Measurements from ENCODE around the gene CCDC171. TPM values are rescaled to one million over a fixed set of nuclear protein-coding genes. Genes with fewer than 3 reads are reported as not detected.

CCDC171 gene
- total RNA-seq, 2 donors from 2014 or later = 0.90 to 1.4 TPM

DNA sequence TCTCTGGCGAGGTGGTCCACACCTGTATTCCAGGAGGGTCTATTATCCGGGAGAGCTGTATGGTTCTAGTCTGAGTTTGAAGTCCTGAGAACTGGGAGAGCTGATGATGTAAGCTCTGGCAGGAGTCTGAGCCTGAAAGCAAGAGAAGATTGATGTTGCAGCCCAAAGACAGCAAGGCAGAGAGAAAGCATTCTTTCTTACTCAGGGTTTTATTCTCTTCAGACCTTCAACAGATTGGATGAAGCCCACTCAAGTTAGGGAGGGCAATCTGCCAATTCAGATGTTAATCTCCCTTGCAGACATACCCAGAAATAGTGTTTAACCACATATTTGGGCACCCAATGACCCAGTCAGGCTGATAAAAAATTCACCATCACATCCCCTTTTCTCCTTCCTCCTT lies 159.1 kb downstream of the CCDC171 start:
- H3K4me1 ChIP-seq = no peaks in the 10 kb centered on the region
- H3K9me3 ChIP-seq = no peaks in the 10 kb centered on the region
- TF ChIP-seq, protein P1, sequence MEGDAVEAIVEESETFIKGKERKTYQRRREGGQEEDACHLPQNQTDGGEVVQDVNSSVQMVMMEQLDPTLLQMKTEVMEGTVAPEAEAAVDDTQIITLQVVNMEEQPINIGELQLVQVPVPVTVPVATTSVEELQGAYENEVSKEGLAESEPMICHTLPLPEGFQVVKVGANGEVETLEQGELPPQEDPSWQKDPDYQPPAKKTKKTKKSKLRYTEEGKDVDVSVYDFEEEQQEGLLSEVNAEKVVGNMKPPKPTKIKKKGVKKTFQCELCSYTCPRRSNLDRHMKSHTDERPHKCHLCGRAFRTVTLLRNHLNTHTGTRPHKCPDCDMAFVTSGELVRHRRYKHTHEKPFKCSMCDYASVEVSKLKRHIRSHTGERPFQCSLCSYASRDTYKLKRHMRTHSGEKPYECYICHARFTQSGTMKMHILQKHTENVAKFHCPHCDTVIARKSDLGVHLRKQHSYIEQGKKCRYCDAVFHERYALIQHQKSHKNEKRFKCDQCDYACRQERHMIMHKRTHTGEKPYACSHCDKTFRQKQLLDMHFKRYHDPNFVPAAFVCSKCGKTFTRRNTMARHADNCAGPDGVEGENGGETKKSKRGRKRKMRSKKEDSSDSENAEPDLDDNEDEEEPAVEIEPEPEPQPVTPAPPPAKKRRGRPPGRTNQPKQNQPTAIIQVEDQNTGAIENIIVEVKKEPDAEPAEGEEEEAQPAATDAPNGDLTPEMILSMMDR (IDR thresholded peaks at IDR 0.05) = no peak
- no peak overlapping the region for H3K27ac ChIP-seq
- no peaks in the 10 kb centered on the region for H3K36me3 ChIP-seq
- DNase-seq (ENCODE audit: low spot score) = no peak
- H3K4me3 ChIP-seq = no peak overlapping the region
- no peaks in the 10 kb centered on the region for H3K27me3 ChIP-seq

DNA sequence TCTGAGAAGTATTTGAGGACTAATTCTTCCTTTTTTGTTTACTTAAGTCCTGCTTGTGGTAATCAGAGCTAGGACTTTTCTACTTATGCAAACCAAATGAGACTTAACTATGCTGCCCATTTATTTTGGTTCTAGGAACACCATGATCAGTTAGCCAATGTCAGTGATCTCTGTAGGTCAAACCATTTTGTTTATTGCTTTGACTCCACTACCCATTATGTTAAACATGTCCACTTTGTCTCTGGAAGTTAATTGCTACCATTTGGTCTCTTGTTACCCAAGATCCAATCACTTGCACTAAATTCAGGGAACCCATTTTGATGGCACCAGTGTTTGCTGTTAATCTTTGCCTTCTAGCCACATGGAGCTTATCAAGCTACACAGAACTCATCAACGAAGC lies 161.9 kb downstream of the CCDC171 start:
- no peak overlapping the region for H3K4me3 ChIP-seq
- no peak for DNase-seq (ENCODE audit: low spot score)
- no peaks in the 10 kb centered on the region for H3K27me3 ChIP-seq
- H3K36me3 ChIP-seq = no peaks in the 10 kb centered on the region
- TF ChIP-seq, protein P1 (IDR thresholded peaks at IDR 0.05) = no peak
- H3K4me1 ChIP-seq = no peaks in the 10 kb centered on the region
- no peaks in the 10 kb centered on the region for H3K9me3 ChIP-seq
- H3K27ac ChIP-seq = no peak overlapping the region

DNA sequence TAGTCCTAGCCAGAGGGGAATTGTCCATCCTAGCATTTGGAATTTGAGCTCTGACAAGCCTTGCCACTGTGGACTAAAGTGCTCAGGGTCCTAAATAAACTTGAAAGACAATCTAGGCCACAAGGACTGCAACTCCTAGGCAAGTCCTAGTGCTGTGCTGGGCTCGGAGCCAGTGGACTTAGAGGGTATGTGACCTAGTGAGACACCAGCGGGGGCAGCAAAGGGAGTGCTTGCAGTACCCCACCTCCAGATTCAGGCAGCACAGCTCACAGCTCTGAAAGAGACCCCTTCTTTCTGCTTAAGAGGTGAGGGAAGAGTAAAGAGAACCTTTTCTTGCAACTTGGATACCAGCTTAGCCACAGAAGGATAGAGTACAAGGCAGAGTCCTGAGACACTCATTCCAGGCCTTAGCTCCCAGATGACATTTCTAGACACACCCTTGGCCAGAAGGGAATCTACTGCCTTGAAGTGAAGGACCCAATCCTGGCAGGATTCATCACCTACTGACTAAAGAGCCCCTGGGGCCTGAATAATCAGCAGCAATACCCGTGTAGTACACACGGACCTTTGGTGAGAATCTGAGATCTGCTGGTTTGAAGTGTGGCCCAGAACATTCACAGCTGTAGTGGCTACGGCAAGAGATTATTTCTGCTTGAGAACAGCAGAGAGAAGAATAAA lies 164.6 kb downstream of the CCDC171 start:
- DNase-seq (ENCODE audit: low spot score) = no peak
- no peaks in the 10 kb centered on the region for H3K4me1 ChIP-seq
- H3K4me3 ChIP-seq = no peak overlapping the region
- no peaks in the 10 kb centered on the region for H3K27me3 ChIP-seq
- no peak overlapping the region for H3K27ac ChIP-seq
- no peaks in the 10 kb centered on the region for H3K9me3 ChIP-seq
- TF ChIP-seq, protein P1 (IDR thresholded peaks at IDR 0.05) = no peak
- no peaks in the 10 kb centered on the region for H3K36me3 ChIP-seq

DNA sequence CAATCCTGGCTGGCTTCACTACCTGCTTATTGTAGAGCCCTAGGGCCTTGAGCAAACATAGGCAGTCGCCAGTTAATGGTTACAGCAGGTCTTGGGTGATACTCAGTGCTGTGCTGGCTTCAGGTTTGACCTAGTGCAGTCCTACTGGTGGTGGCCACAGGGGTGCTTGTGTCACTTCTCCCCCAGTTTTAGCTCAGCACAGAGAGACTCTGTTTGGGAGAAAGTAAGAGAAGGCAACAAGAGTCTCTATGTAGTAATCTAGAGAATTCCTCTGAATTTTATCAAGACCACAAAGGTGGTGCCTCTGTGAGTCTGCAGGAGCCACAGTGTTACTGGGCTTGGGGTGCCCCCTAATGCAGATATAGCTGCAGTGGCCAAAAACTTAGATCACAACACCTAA lies 165.6 kb downstream of the CCDC171 start:
- no peaks in the 10 kb centered on the region for H3K9me3 ChIP-seq
- TF ChIP-seq, protein P1 (IDR thresholded peaks at IDR 0.05) = no peak
- no peaks in the 10 kb centered on the region for H3K36me3 ChIP-seq
- no peaks in the 10 kb centered on the region for H3K27me3 ChIP-seq
- no peaks in the 10 kb centered on the region for H3K4me1 ChIP-seq
- no peak for DNase-seq (ENCODE audit: low spot score)
- H3K4me3 ChIP-seq = no peak overlapping the region
- no peak overlapping the region for H3K27ac ChIP-seq

DNA sequence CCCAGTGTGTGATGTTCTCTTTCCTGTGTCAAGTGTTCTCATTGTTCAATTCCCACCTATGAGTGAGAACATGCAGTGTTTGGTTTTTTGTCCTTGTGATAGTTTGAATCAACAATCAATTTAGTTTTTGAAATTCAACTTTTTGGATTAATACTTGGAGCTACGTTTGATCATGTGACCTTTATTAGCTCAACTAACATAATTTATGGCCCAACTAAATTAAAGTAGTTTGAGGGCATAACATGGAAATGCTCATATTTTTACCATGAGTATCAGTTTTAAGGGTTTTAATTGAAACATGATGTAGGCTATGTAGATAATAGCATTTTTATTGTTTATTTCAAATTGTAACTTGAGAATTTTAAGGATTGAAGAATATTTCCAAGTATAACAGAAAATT lies 168.0 kb downstream of the CCDC171 start:
- no peaks in the 10 kb centered on the region for H3K4me1 ChIP-seq
- H3K4me3 ChIP-seq = no peak overlapping the region
- TF ChIP-seq, protein P1 (IDR thresholded peaks at IDR 0.05) = no peak
- no peaks in the 10 kb centered on the region for H3K27me3 ChIP-seq
- H3K9me3 ChIP-seq = no peaks in the 10 kb centered on the region
- no peak for DNase-seq (ENCODE audit: low spot score)
- H3K27ac ChIP-seq = no peak overlapping the region
- H3K36me3 ChIP-seq = no peaks in the 10 kb centered on the region

DNA sequence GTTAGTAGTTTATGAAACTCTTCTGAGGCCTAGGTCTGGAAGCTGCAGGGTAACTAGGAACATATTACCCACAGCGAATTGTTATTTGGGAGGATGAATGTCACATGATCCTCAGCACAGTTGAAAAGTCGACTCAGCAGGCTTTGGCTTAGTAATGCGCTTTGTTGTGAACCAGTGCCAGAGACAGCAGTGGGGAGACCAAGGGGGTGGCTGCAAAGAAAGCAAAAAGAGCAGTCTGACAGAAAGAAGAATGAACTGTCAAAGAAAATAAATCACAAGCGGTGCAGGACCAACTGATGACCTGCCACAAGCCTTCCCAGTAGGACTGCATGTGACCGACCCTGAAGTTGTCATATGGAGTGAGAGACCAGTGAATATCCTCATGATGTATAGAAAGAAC lies 170.0 kb downstream of the CCDC171 start:
- H3K4me1 ChIP-seq = no peaks in the 10 kb centered on the region
- no peaks in the 10 kb centered on the region for H3K36me3 ChIP-seq
- no peaks in the 10 kb centered on the region for H3K27me3 ChIP-seq
- DNase-seq (ENCODE audit: low spot score) = no peak
- H3K9me3 ChIP-seq = no peaks in the 10 kb centered on the region
- no peak overlapping the region for H3K27ac ChIP-seq
- H3K4me3 ChIP-seq = no peak overlapping the region
- TF ChIP-seq, protein P1 (IDR thresholded peaks at IDR 0.05) = no peak

Measured in right atrium auricular region (tissue), 2 donors.